CD14-positive monocyte (primary cell): ENCODE measurements around the gene EFL1. TPM values are rescaled to one million over a fixed set of nuclear protein-coding genes. Genes with fewer than 3 reads are reported as not detected.
A peak's percentile ranks its signal among the peaks of the same experiment; 100 is the strongest.
"Not testable (repeated sequence)": the region's sequence is repeated elsewhere in the genome, so short reads cannot be mapped to it uniquely, and the experiment has no call there.

ENCODE experiments used
- DNase-seq, 3 donors: peaks; one replicate each; pipeline ENCODE4 v3.0.0-alpha.2; 2011 to 2022
- H2AFZ ChIP-seq: 2 replicates; pipeline ENCODE4 v1.6.0; 2012; ENCODE audit warnings: mild to moderate bottlenecking, low read depth, low read length, inconsistent platforms; ENCODE audit not compliant: insufficient read depth, poor library complexity, severe bottlenecking
- H3K27ac ChIP-seq, 2 donors: 1 replicate in 1 of 2; 2 replicates in 1 of 2; pipeline ENCODE4 v1.5.1; 2012 to 2013; ENCODE audit warnings: low read length in 2 of 2, control low read depth in 1 of 2, inconsistent platforms in 1 of 2, low read depth in 1 of 2, mild to moderate bottlenecking in 1 of 2
- H3K27me3 ChIP-seq, 2 donors: one replicate each; pipeline versions ENCODE4 v1.6.0 to v1.6.1; 2011 to 2013; ENCODE audit warnings: low read length in 2 of 2; ENCODE audit not compliant: control insufficient read depth in 2 of 2, insufficient read depth in 2 of 2
- H3K36me3 ChIP-seq, 2 donors: replicated peaks in 1 of 2; 1 replicate in 1 of 2; 2 replicates in 1 of 2; pipeline versions ENCODE4 v1.5.1 to v1.6.1; 2012 to 2013; ENCODE audit warnings: low read length in 2 of 2, control low read depth in 1 of 2, inconsistent platforms in 1 of 2, mild to moderate bottlenecking in 1 of 2; ENCODE audit not compliant: insufficient read depth in 2 of 2, control insufficient read depth in 1 of 2
- H3K4me1 ChIP-seq, 2 donors: 1 replicate in 1 of 2; 2 replicates in 1 of 2; pipeline versions ENCODE4 v1.5.1 to v1.6.1; 2012 to 2013; ENCODE audit warnings: low read length in 2 of 2, control low read depth in 1 of 2, inconsistent platforms in 1 of 2, mild to moderate bottlenecking in 1 of 2, moderate library complexity in 1 of 2; ENCODE audit not compliant: insufficient read depth in 2 of 2, control insufficient read depth in 1 of 2
- H3K4me2 ChIP-seq: replicated peaks from 2 replicates; pipeline ENCODE3; 2012; ENCODE audit warnings: low read length, moderate library complexity, mild to moderate bottlenecking; ENCODE audit not compliant: poor library complexity, severe bottlenecking; ENCODE audit errors: extremely low read depth
- H3K4me3 ChIP-seq, 3 experiments: fragments of 200-600 bp in 1 of 3; sonication (generic) in 1 of 3; replicated peaks in 1 of 3; 1 replicate in 2 of 3; 2 replicates in 1 of 3; pipeline ENCODE4 v1.5.1; 2011 to 2013; ENCODE audit warnings: low read length in 3 of 3, mild to moderate bottlenecking in 3 of 3, control low read depth in 2 of 3, low read depth in 2 of 3, inconsistent platforms in 1 of 3, moderate library complexity in 1 of 3
- H3K79me2 ChIP-seq: 2 replicates; pipeline ENCODE4 v1.6.0; 2012; ENCODE audit warnings: mild to moderate bottlenecking, control low read depth, inconsistent platforms, low read length, moderate library complexity; ENCODE audit not compliant: insufficient read depth
- H3K9ac ChIP-seq: 2 replicates; pipeline ENCODE4 v1.6.0; 2017; ENCODE audit warnings: low read length, mild to moderate bottlenecking; ENCODE audit not compliant: insufficient read depth, poor library complexity, severe bottlenecking
- H3K9me3 ChIP-seq, 2 donors: replicated peaks in 1 of 2; 1 replicate in 1 of 2; 2 replicates in 1 of 2; pipeline versions ENCODE4 v1.5.1 to v1.6.1; 2012 to 2013; ENCODE audit warnings: low read length in 2 of 2, control low read depth in 1 of 2; ENCODE audit not compliant: control insufficient read depth in 1 of 2, insufficient read depth in 1 of 2
- H4K20me1 ChIP-seq: 2 replicates; pipeline ENCODE4 v1.6.0; 2012; ENCODE audit warnings: mild to moderate bottlenecking, low read length, control low read depth, moderate library complexity; ENCODE audit not compliant: insufficient read depth
- H3K27ac Mint-ChIP-seq, 7 donors: one replicate each; pipeline ENCODE4 v1.8.0; 2020; ENCODE audit warnings: mild to moderate bottlenecking in 7 of 7, mixed read lengths in 7 of 7, moderate library complexity in 6 of 7, inconsistent platforms in 2 of 7
- H3K27me3 Mint-ChIP-seq, 3 donors: one replicate each; pipeline ENCODE4 v1.8.0; 2021 to 2022; ENCODE audit warnings: low read depth in 3 of 3, mild to moderate bottlenecking in 3 of 3, mixed read lengths in 3 of 3, moderate library complexity in 3 of 3, inconsistent platforms in 1 of 3
- H3K36me3 Mint-ChIP-seq, 2 donors: one replicate each; pipeline ENCODE4 v1.8.0; 2020; ENCODE audit warnings: mixed read lengths in 2 of 2, inconsistent platforms in 1 of 2, mild to moderate bottlenecking in 1 of 2
- H3K4me1 Mint-ChIP-seq: one replicate; pipeline ENCODE4 v1.8.0; 2020; ENCODE audit warnings: mild to moderate bottlenecking, mixed read lengths
- H3K4me3 Mint-ChIP-seq, 2 donors: one replicate each; pipeline ENCODE4 v1.8.0; 2020; ENCODE audit warnings: mild to moderate bottlenecking in 2 of 2, mixed read lengths in 2 of 2, moderate library complexity in 1 of 2
- H3K9me3 Mint-ChIP-seq, 7 donors: one replicate each; pipeline ENCODE4 v1.8.0; 2020 to 2022; ENCODE audit warnings: mixed read lengths in 7 of 7, mild to moderate bottlenecking in 6 of 7, moderate library complexity in 6 of 7, inconsistent platforms in 2 of 7
- WGBS: methylation state at CpG from one replicate; pipeline ENCODE4 v1.1.5; 2013; ENCODE audit warnings: missing lambda C conversion rate; ENCODE audit not compliant: insufficient coverage; 5-methylcytosine and 5-hydroxymethylcytosine counted together
- intact Hi-C, 2 donors: fragments of 100-400 bp; cut with micrococcal nuclease; formaldehyde crosslinking; loops; one replicate each; pipeline versions ENCODE4 v1.15.0 to v1.15.1; 2023
- polyA plus RNA-seq, 3 donors: library from polyadenylated mRNA; depleted of rRNA in 1 of 3; unstranded in 2 of 3; stranded (reverse) in 1 of 3; fragments of 300-500 nt in 2 of 3; fragments of >200 nt in 1 of 3; fragmentation: Illumina TruSeq in 2 of 3; gene quantifications; 1 replicate in 2 of 3; 2 replicates in 1 of 3; pipeline ENCODE4 v1.2.3, GENCODE V29; 2012 to 2021

Gene EFL1
- polyA plus RNA-seq, 3 donors, result 5.2 to 10.0 (median 7.1) TPM

DNA sequence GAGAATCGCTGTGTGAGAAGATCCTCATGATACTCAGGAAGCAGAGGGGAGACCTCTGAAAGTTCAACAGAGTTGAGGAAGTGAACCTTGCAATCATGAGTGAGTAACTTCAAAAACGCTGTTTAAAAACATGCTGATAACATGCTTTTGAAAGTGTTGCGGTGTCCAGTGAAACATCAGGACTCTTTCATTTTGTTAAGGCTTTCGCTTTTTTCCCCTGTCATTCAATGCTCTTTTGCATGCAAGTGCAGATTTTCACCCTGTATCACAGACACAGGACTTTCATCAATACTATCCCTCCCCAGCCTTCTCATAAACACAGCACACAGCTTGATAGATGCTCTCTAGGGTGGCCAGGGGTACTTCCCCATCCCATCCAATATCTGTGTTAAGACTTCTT, 23.9 kb upstream of the EFL1 start:
- Mint-ChIP-seq H3K4me3 (peak overlapping the region in 1 of 2 donors; percentile 59), H3K4me1 (peaks cover 11% of the 10 kb centered on the region)
- H4K20me1 ChIP-seq, H2AFZ ChIP-seq, H3K27ac ChIP-seq, DNase-seq, intact Hi-C loops, H3K36me3 Mint-ChIP-seq, H3K9me3 ChIP-seq, H3K27ac Mint-ChIP-seq, H3K27me3 Mint-ChIP-seq, H3K4me3 ChIP-seq, H3K9ac ChIP-seq, H3K36me3 ChIP-seq, H3K9me3 Mint-ChIP-seq, H3K27me3 ChIP-seq, H3K79me2 ChIP-seq: not testable (repeated sequence)
- WGBS, result 50% methylated on average over 2 of the region's 4 CpGs
- Histone ChIP-seq H3K4me2 (peak overlapping the region; percentile 22), H3K4me1 (peaks cover 5 to 11% of the 10 kb centered on the region in 2 donors)

DNA sequence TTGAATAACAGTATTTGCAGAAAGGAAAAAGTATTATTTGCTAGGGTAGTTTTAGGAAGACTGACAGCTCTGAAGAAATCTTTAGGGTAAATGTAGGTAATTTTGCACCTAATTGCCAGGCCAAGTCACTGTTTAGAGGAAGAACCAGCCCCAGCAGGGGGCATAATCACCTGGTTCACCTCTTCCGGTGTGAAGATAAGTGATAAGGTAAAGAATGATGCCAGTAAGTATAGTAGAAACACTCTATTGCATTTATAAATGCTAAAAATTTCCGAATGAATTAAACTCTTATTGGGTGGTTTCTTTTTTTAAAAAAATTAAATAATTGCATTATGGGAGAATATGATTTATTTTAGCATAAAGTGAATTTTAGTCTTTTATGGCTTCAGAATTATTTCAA, 21.8 kb upstream of the EFL1 start:
- H3K4me1 ChIP-seq, result peaks cover 5 to 11% of the 10 kb centered on the region in 2 donors
- H3K27ac ChIP-seq, H3K27ac Mint-ChIP-seq, H3K4me3 ChIP-seq, H2AFZ ChIP-seq, H3K9ac ChIP-seq, H3K36me3 Mint-ChIP-seq, DNase-seq, H3K79me2 ChIP-seq, intact Hi-C loops, H3K4me3 Mint-ChIP-seq, H3K27me3 ChIP-seq, H3K4me2 ChIP-seq, H3K9me3 ChIP-seq, H3K27me3 Mint-ChIP-seq, H3K9me3 Mint-ChIP-seq, H4K20me1 ChIP-seq, H3K36me3 ChIP-seq: not testable (repeated sequence)
- WGBS, result no CpG with 5 or more reads among the region's 2 CpGs
- peaks cover 11% of the 10 kb centered on the region for H3K4me1 Mint-ChIP-seq

DNA sequence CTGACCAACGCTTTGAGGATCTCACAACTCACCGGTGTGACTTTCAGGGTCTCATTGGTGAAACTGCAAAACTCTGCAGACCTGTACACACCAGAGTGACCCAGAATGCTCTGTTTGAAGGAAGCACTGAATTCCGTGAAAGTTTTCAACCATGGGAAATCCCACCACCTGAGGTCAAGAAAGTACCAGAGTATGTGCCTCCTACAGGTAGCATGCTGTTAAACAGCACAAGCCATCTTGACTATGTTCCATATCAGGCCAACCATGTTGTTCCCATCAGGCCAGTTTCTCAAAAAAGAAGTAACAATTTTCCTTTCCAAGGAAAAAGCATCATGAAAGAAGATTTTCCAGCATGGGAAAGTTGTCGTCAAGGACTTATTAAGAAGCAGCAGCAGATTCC, 19.9 kb upstream of the EFL1 start:
- H3K27ac ChIP-seq, intact Hi-C loops, H2AFZ ChIP-seq, H3K4me2 ChIP-seq, H3K9me3 Mint-ChIP-seq, H3K4me1 Mint-ChIP-seq, H3K79me2 ChIP-seq, H3K4me3 ChIP-seq, DNase-seq, H3K36me3 ChIP-seq, H3K9me3 ChIP-seq, H3K36me3 Mint-ChIP-seq, H4K20me1 ChIP-seq, H3K27me3 Mint-ChIP-seq, H3K27me3 ChIP-seq, H3K27ac Mint-ChIP-seq, H3K4me3 Mint-ChIP-seq, H3K9ac ChIP-seq: not testable (repeated sequence)
- peaks cover 5 to 11% of the 10 kb centered on the region in 2 donors for H3K4me1 ChIP-seq
- WGBS, result 95% methylated on average over 2 of the region's 4 CpGs

DNA sequence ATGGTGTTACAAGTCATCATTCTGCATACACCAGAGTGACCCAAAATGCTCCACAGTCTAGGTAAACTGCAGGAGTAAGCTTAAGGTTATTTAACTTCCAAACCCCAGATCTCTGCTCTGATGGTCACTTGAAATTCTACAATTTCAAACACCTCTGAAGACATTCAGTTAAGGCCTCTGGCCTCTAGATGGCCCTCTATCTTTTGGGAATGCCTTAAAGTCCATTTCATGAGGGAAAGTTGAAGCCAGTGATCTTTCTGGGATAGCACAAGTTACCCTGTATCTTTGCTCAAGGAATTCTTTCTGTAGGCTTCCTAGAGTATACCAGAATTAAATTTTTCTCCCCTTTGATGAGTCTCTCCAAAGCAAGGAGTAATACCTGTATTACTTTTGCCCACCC, 18.7 kb upstream of the EFL1 start:
- H3K4me1 Mint-ChIP-seq, H3K36me3 ChIP-seq, H2AFZ ChIP-seq, H3K4me1 ChIP-seq, H3K9me3 Mint-ChIP-seq, H3K79me2 ChIP-seq, H4K20me1 ChIP-seq, H3K36me3 Mint-ChIP-seq, H3K9me3 ChIP-seq, H3K4me2 ChIP-seq, DNase-seq, H3K27me3 Mint-ChIP-seq, H3K27ac Mint-ChIP-seq, H3K9ac ChIP-seq, H3K4me3 ChIP-seq, H3K27ac ChIP-seq, H3K4me3 Mint-ChIP-seq, intact Hi-C loops, H3K27me3 ChIP-seq: not testable (repeated sequence)
